ENCODE results near the gene TSR3. TPM values are rescaled to one million over a fixed set of nuclear protein-coding genes. Genes with fewer than 3 reads are reported as not detected.
A peak's percentile ranks its signal among the peaks of the same experiment; 100 is the strongest.

Gene TSR3
- total RNA-seq, 4 donors from 2014 or later = 63.7 to 107 (median 103) TPM

- Histone ChIP-seq H3K4me3 (no peak overlapping the region), H3K4me1 (peaks cover 0 to 5% (median 0%) of the 10 kb centered on the region in 3 donors), H3K36me3 (peaks cover 0 to 92% of the 10 kb centered on the region in 2 donors), H3K27me3 (no peaks in the 10 kb centered on the region), H3K9me3 (no peaks in the 10 kb centered on the region), H3K27ac (no peak overlapping the region)
- TF ChIP-seq EP300 (IDR thresholded peaks at IDR 0.05) (no peak), CTCF (IDR thresholded peaks at IDR 0.05) (no peak)
- ATAC-seq = no peak
- no CpG with 5 or more reads among the region's 43 CpGs for WGBS, 2 donors (ENCODE audit: low coverage in 1 of 2)
These were observed 10.1 kb upstream of the TSR3 start for GRCh38 chr16:1361685-1362360.

- Histone ChIP-seq H3K36me3 (peaks cover 0 to 54% of the 10 kb centered on the region in 2 donors), H3K27me3 (no peaks in the 10 kb centered on the region), H3K27ac (no peak overlapping the region), H3K4me1 (peaks cover 0 to 41% (median 10%) of the 10 kb centered on the region in 3 donors), H3K9me3 (no peaks in the 10 kb centered on the region), H3K4me3 (no peak overlapping the region)
- TF ChIP-seq CTCF (IDR thresholded peaks at IDR 0.05) (no peak), POLR2AphosphoS5 (IDR thresholded peaks at IDR 0.05) (no peak), POLR2A (IDR thresholded peaks at IDR 0.05) (no peak), EP300 (IDR thresholded peaks at IDR 0.05) (no peak)
- ATAC-seq = peak; percentile 32
- WGBS, 2 donors (ENCODE audit: low coverage in 1 of 2) = 60% methylated on average over 6 of the region's 19 CpGs; no CpG with 5 or more reads in 1 of the 2 donors
These were observed 6.4 kb upstream of the TSR3 start for GRCh38 chr16:1357906-1358566.

GRCh38 chr16:1356061-1356900 lies 4.6 kb upstream of the TSR3 start:
- Histone ChIP-seq H3K9me3 (no peaks in the 10 kb centered on the region), H3K4me3 (no peak overlapping the region), H3K36me3 (peaks cover 0 to 37% of the 10 kb centered on the region in 2 donors), H3K4me1 (peaks cover 0 to 51% (median 17%) of the 10 kb centered on the region in 3 donors), H3K27ac (no peak overlapping the region), H3K27me3 (no peaks in the 10 kb centered on the region)
- no peak for ATAC-seq
- TF ChIP-seq CTCF (IDR thresholded peaks at IDR 0.05) (no peak), POLR2A (IDR thresholded peaks at IDR 0.05) (no peak), EP300 (IDR thresholded peaks at IDR 0.05) (no peak), POLR2AphosphoS5 (IDR thresholded peaks at IDR 0.05) (no peak)
- WGBS, 2 donors (ENCODE audit: low coverage in 1 of 2) = 63% methylated on average over 4 of the region's 33 CpGs; no CpG with 5 or more reads in 1 of the 2 donors

GRCh38 chr16:1355591-1355990 lies 3.9 kb upstream of the TSR3 start:
- no peak for TF ChIP-seq EP300 (IDR thresholded peaks at IDR 0.05)
- TF ChIP-seq POLR2AphosphoS5 (IDR thresholded peaks at IDR 0.05) = no peak
- no peak for TF ChIP-seq POLR2A (IDR thresholded peaks at IDR 0.05)
- no peak for TF ChIP-seq CTCF (IDR thresholded peaks at IDR 0.05)
- peaks cover 0 to 58% (median 22%) of the 10 kb centered on the region in 3 donors for H3K4me1 ChIP-seq
- no peak overlapping the region for H3K27ac ChIP-seq
- H3K27me3 ChIP-seq = no peaks in the 10 kb centered on the region
- no peak overlapping the region for H3K4me3 ChIP-seq
- 60% methylated on average over 2 of the region's 15 CpGs; no CpG with 5 or more reads in 1 of the 2 donors for WGBS, 2 donors (ENCODE audit: low coverage in 1 of 2)
- no peaks in the 10 kb centered on the region for H3K9me3 ChIP-seq
- H3K36me3 ChIP-seq = peaks cover 0 to 30% of the 10 kb centered on the region in 2 donors
- no peak for ATAC-seq
